CD4-positive, alpha-beta T cell (primary cell): Measurements from ENCODE around the gene BICD1. TPM values are rescaled to one million over a fixed set of nuclear protein-coding genes. Genes with fewer than 3 reads are reported as not detected.

Source experiments
- ATAC-seq: fragments of 200-7000 bp; cut with Tn5 transposase; one replicate; pipeline ENCODE4 v1.10.0; 2022; ENCODE audit warnings: mild to moderate bottlenecking; ENCODE audit not compliant: poor library complexity
- CTCF ChIA-PET: fragments of 350-600 bp; sonication (Branson Sonifier 250); formaldehyde crosslinking; loops from one replicate; lab custom pipeline; 2021; ENCODE audit warnings: antibody characterized with exemption, inconsistent platforms; lab: Charles Lee
- POLR2A ChIA-PET: fragments of 350-600 bp; sonication (Branson Sonifier 250); formaldehyde crosslinking; loops from one replicate; lab custom pipeline; 2021; ENCODE audit warnings: antibody characterized with exemption, inconsistent platforms; lab: Charles Lee
- DNase-seq, 14 experiments: peaks; one replicate each; pipeline ENCODE4 v3.0.0-alpha.2; 2013 to 2020; ENCODE audit warnings: mixed read lengths in 2 of 14
- H3K27ac ChIP-seq, 2 donors: one replicate each; pipeline versions ENCODE4 v1.5.1 to v1.7.0; 2013; ENCODE audit warnings: low read length in 2 of 2, low read depth in 1 of 2, mild to moderate bottlenecking in 1 of 2
- H3K27me3 ChIP-seq, 2 experiments: 1 replicate in 1 of 2; 2 replicates in 1 of 2; pipeline versions ENCODE4 v1.6.1 to v1.7.0; 2013; ENCODE audit warnings: low read length in 2 of 2, control low read depth in 1 of 2, mild to moderate bottlenecking in 1 of 2, moderate library complexity in 1 of 2; ENCODE audit not compliant: insufficient read depth in 2 of 2, control insufficient read depth in 1 of 2
- H3K36me3 ChIP-seq: one replicate; pipeline ENCODE4 v1.6.1; 2013; ENCODE audit warnings: low read length, control low read depth; ENCODE audit not compliant: insufficient read depth
- H3K4me1 ChIP-seq: one replicate; pipeline ENCODE4 v1.6.1; 2013; ENCODE audit warnings: low read length, control low read depth; ENCODE audit not compliant: insufficient read depth
- H3K4me3 ChIP-seq: one replicate; pipeline ENCODE4 v1.5.1; 2013; ENCODE audit warnings: mild to moderate bottlenecking, low read length, moderate library complexity
- H3K9me3 ChIP-seq, 2 experiments: 1 replicate in 1 of 2; 2 replicates in 1 of 2; pipeline versions ENCODE4 v1.6.1 to v1.7.0; 2013; ENCODE audit warnings: low read length in 2 of 2, mild to moderate bottlenecking in 2 of 2, control low read depth in 1 of 2, moderate library complexity in 1 of 2; ENCODE audit not compliant: control insufficient read depth in 1 of 2, insufficient read depth in 1 of 2
- H3K27ac Mint-ChIP-seq: one replicate; pipeline ENCODE4 v1.8.0; 2020; ENCODE audit warnings: mixed read lengths
- H3K27me3 Mint-ChIP-seq: one replicate; pipeline ENCODE4 v1.8.0; 2021; ENCODE audit warnings: mixed read lengths
- H3K36me3 Mint-ChIP-seq: one replicate; pipeline ENCODE4 v1.8.0; 2021; ENCODE audit warnings: low read depth, mixed read lengths
- H3K4me1 Mint-ChIP-seq: one replicate; pipeline ENCODE4 v1.8.0; 2021; ENCODE audit warnings: low read depth, mixed read lengths
- H3K4me3 Mint-ChIP-seq: one replicate; pipeline ENCODE4 v1.8.0; 2020; ENCODE audit warnings: mild to moderate bottlenecking, mixed read lengths
- H3K9me3 Mint-ChIP-seq: one replicate; pipeline ENCODE4 v1.8.0; 2020; ENCODE audit warnings: mixed read lengths
- CTCF ChIP-seq: fragments of 200-600 bp; IDR thresholded peaks from one replicate; pipeline ENCODE4 v1.8.0; 2022; ENCODE audit warnings: antibody characterized with exemption, mild to moderate bottlenecking
- intact Hi-C, 2 experiments: fragments of 100-400 bp; cut with DNase I in 1 of 2; cut with micrococcal nuclease in 1 of 2; formaldehyde crosslinking; loops; one replicate each; pipeline versions ENCODE4 v1.15.1 to v1.9.0; 2023 to 2025; cut with DNase I, micrococcal nuclease
- total RNA-seq, 174 experiments: library from RNA in 2 of 174; stranded (reverse) in 2 of 174; gene quantifications; one replicate each; pipeline ENCODE4 v1.2.3 and lab custom pipeline; 2021 to 2026

Gene BICD1
- total RNA-seq, 2 experiments from 2014 or later, result 13.5 to 14.3 TPM

- no peaks in the 10 kb centered on the region for H3K27me3 Mint-ChIP-seq
- H3K4me1 Mint-ChIP-seq, result no peaks in the 10 kb centered on the region
- no peak overlapping the region for H3K27ac ChIP-seq
- TF ChIP-seq CTCF, result no peak
- DNase-seq, result no peak
- H3K36me3 ChIP-seq, result peaks cover 15% of the 10 kb centered on the region
- no peaks in the 10 kb centered on the region for H3K27me3 ChIP-seq
- H3K4me3 Mint-ChIP-seq, result no peak overlapping the region
- H3K4me3 ChIP-seq, result no peak overlapping the region
- no peaks in the 10 kb centered on the region for H3K9me3 Mint-ChIP-seq
- no peak overlapping the region for H3K27ac Mint-ChIP-seq
- intact Hi-C loops, result no loop called here
- CTCF ChIA-PET, result no interaction called here
- H3K36me3 Mint-ChIP-seq, result peaks cover 41% of the 10 kb centered on the region
- no peak for ATAC-seq
- H3K9me3 ChIP-seq, result no peaks in the 10 kb centered on the region
- POLR2A ChIA-PET, result no interaction called here
- no peaks in the 10 kb centered on the region for H3K4me1 ChIP-seq
Observed at GRCh38 chr12:32214723-32215122, 108.1 kb downstream of the BICD1 start.

- no peaks in the 10 kb centered on the region for H3K27me3 ChIP-seq
- peaks cover 41% of the 10 kb centered on the region for H3K36me3 Mint-ChIP-seq
- no peaks in the 10 kb centered on the region for H3K9me3 ChIP-seq
- intact Hi-C loops, result no loop called here
- no peak overlapping the region for H3K4me3 Mint-ChIP-seq
- peaks cover 15% of the 10 kb centered on the region for H3K36me3 ChIP-seq
- no peak for TF ChIP-seq CTCF
- no peaks in the 10 kb centered on the region for H3K4me1 Mint-ChIP-seq
- ATAC-seq (no peak), DNase-seq (no peak)
- no peaks in the 10 kb centered on the region for H3K27me3 Mint-ChIP-seq
- CTCF ChIA-PET, result no interaction called here
- H3K27ac Mint-ChIP-seq, result no peak overlapping the region
- H3K4me1 ChIP-seq, result no peaks in the 10 kb centered on the region
- H3K4me3 ChIP-seq, result no peak overlapping the region
- POLR2A ChIA-PET, result interaction anchor here (1.1 kb wide), 1 partner anchor 20 kb away, joined by 3 read pairs; no protein-coding TSS in a partner anchor
- H3K27ac ChIP-seq, result no peak overlapping the region
- no peaks in the 10 kb centered on the region for H3K9me3 Mint-ChIP-seq
Observed at GRCh38 chr12:32217354-32218310, 111.0 kb downstream of the BICD1 start.

GRCh38 chr12:32223941-32224340, 117.3 kb downstream of the BICD1 start:
- H3K36me3 Mint-ChIP-seq, result peaks cover 15% of the 10 kb centered on the region
- H3K4me1 Mint-ChIP-seq, result no peaks in the 10 kb centered on the region
- DNase-seq (no peak), ATAC-seq (no peak)
- Histone ChIP-seq H3K4me3 (no peak overlapping the region), H3K27ac (no peak overlapping the region), H3K4me1 (no peaks in the 10 kb centered on the region), H3K36me3 (peaks cover 2% of the 10 kb centered on the region), H3K27me3 (no peaks in the 10 kb centered on the region), H3K9me3 (peaks cover 0 to 12% of the 10 kb centered on the region in 2 experiments)
- no peak for TF ChIP-seq CTCF
- H3K4me3 Mint-ChIP-seq, result no peak overlapping the region
- POLR2A ChIA-PET, result no interaction called here
- no peak overlapping the region for H3K27ac Mint-ChIP-seq
- H3K9me3 Mint-ChIP-seq, result no peaks in the 10 kb centered on the region
- intact Hi-C loops, result no loop called here
- H3K27me3 Mint-ChIP-seq, result no peaks in the 10 kb centered on the region
- CTCF ChIA-PET, result interaction anchor here (1.2 kb wide), 1 partner anchor 11 kb away, joined by 3 read pairs; no protein-coding TSS in a partner anchor
